ENCODE measurements around the gene EIF4EBP3.

DNA sequence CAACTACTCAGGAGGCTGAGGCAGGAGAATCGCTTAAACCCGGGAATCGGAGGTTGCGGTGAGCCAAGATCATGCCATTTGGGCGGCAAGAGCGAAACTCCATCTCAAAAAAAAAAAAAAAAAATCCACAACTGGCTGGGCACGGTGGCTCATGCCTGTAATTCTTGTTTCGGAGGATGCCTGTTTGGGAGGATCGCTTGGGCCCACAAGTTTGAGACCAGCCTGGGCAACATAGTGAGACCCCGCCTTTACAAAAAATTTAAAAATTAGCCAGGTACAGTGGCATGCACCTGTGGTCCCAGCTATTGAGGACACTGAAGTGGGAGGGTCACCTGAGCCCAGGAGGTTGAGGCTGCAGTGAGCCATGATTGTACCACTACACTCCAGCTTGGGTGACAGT lies 1.9 kb upstream of the EIF4EBP3 start:
- TF ChIP-seq, protein P1, sequence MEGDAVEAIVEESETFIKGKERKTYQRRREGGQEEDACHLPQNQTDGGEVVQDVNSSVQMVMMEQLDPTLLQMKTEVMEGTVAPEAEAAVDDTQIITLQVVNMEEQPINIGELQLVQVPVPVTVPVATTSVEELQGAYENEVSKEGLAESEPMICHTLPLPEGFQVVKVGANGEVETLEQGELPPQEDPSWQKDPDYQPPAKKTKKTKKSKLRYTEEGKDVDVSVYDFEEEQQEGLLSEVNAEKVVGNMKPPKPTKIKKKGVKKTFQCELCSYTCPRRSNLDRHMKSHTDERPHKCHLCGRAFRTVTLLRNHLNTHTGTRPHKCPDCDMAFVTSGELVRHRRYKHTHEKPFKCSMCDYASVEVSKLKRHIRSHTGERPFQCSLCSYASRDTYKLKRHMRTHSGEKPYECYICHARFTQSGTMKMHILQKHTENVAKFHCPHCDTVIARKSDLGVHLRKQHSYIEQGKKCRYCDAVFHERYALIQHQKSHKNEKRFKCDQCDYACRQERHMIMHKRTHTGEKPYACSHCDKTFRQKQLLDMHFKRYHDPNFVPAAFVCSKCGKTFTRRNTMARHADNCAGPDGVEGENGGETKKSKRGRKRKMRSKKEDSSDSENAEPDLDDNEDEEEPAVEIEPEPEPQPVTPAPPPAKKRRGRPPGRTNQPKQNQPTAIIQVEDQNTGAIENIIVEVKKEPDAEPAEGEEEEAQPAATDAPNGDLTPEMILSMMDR (IDR thresholded peaks at IDR 0.05), result no peak
- TF ChIP-seq POLR2A (IDR thresholded peaks at IDR 0.05), result no peak
